KOPT-K1 (cell line): ENCODE measurements around the gene TSGA10IP.
A peak's percentile ranks its signal among the peaks of the same experiment; 100 is the strongest.
"Not testable (repeated sequence)": the region's sequence is repeated elsewhere in the genome, so short reads cannot be mapped to it uniquely, and the experiment has no call there.

Experiments
- H3K27ac ChIP-seq: fragments of 200-600 bp; sonication (generic); 2 replicates; pipeline ENCODE4 v1.5.1; 2016; ENCODE audit warnings: antibody characterized with exemption, mild to moderate bottlenecking, low read depth, low read length; ENCODE audit not compliant: poor library complexity, severe bottlenecking
- H3K36me3 ChIP-seq: fragments of 200-600 bp; sonication (generic); 2 replicates; pipeline ENCODE4 v1.5.1; 2017; ENCODE audit warnings: antibody characterized with exemption, mild to moderate bottlenecking, low read length, moderate library complexity; ENCODE audit not compliant: insufficient read depth
- H3K9me3 ChIP-seq: fragments of 200-600 bp; sonication (generic); 2 replicates; pipeline ENCODE4 v1.5.1; 2017; ENCODE audit warnings: antibody characterized with exemption, low read length, mild to moderate bottlenecking; ENCODE audit not compliant: insufficient read depth, poor library complexity, severe bottlenecking

Gene TSGA10IP

GRCh38 chr11:65927904-65928397 lies 17.3 kb upstream of the TSGA10IP start:
- H3K9me3 ChIP-seq: no peaks in the 10 kb centered on the region
- H3K27ac ChIP-seq: peak overlapping the region; percentile 96
- H3K36me3 ChIP-seq: peaks cover 19% of the 10 kb centered on the region

- Histone ChIP-seq H3K9me3 (no peaks in the 10 kb centered on the region), H3K27ac (peak overlapping the region; percentile 96), H3K36me3 (peaks cover 12% of the 10 kb centered on the region; the same call in 1 of the 2 replicates)
Observed at GRCh38 chr11:65928667-65929066, 16.6 kb upstream of the TSGA10IP start.

- Histone ChIP-seq H3K36me3 (no peaks in the 10 kb centered on the region), H3K9me3 (no peaks in the 10 kb centered on the region)
Observed at GRCh38 chr11:65931773-65932557, 13.3 kb upstream of the TSGA10IP start.

GRCh38 chr11:65932558-65932919 lies 12.7 kb upstream of the TSGA10IP start:
- no peaks in the 10 kb centered on the region for H3K9me3 ChIP-seq
- H3K36me3 ChIP-seq: no peaks in the 10 kb centered on the region
- H3K27ac ChIP-seq: no peak overlapping the region

More at GRCh38 chr11:65931773-65932557, 13.3 kb upstream of the TSGA10IP start:
- peak overlapping the region; percentile 37 for H3K27ac ChIP-seq

GRCh38 chr11:65934014-65934413 lies 11.3 kb upstream of the TSGA10IP start:
- no peaks in the 10 kb centered on the region for H3K9me3 ChIP-seq
- no peak overlapping the region for H3K27ac ChIP-seq
- H3K36me3 ChIP-seq: no peaks in the 10 kb centered on the region

- Histone ChIP-seq H3K36me3 (no peaks in the 10 kb centered on the region), H3K9me3 (no peaks in the 10 kb centered on the region)
Observed at GRCh38 chr11:65937766-65938165, 7.5 kb upstream of the TSGA10IP start.

GRCh38 chr11:65941720-65942310 lies 3.5 kb upstream of the TSGA10IP start:
- no peaks in the 10 kb centered on the region for H3K36me3 ChIP-seq
- no peaks in the 10 kb centered on the region for H3K9me3 ChIP-seq
- H3K27ac ChIP-seq: no peak overlapping the region

More at GRCh38 chr11:65937766-65938165, 7.5 kb upstream of the TSGA10IP start:
- no peak overlapping the region for H3K27ac ChIP-seq

GRCh38 chr11:65942531-65942930 lies 2.7 kb upstream of the TSGA10IP start:
- Histone ChIP-seq H3K9me3 (no peaks in the 10 kb centered on the region), H3K36me3 (no peaks in the 10 kb centered on the region), H3K27ac (no peak overlapping the region)

GRCh38 chr11:65944191-65944590 lies 1.1 kb upstream of the TSGA10IP start:
- Histone ChIP-seq H3K27ac (no peak overlapping the region), H3K36me3 (no peaks in the 10 kb centered on the region), H3K9me3 (no peaks in the 10 kb centered on the region)

- H3K9me3 ChIP-seq: no peaks in the 10 kb centered on the region
- H3K27ac ChIP-seq: no peak overlapping the region
- no peaks in the 10 kb centered on the region for H3K36me3 ChIP-seq
Observed at GRCh38 chr11:65944767-65945166, 513 bp upstream of the TSGA10IP start.

- Histone ChIP-seq H3K27ac (no peak overlapping the region), H3K36me3 (no peaks in the 10 kb centered on the region), H3K9me3 (no peaks in the 10 kb centered on the region)
Observed at GRCh38 chr11:65945941-65946558, 770 bp downstream of the TSGA10IP start.

GRCh38 chr11:65946655-65947054 lies 1.4 kb downstream of the TSGA10IP start:
- H3K36me3 ChIP-seq: no peaks in the 10 kb centered on the region
- no peaks in the 10 kb centered on the region for H3K9me3 ChIP-seq
- no peak overlapping the region for H3K27ac ChIP-seq

GRCh38 chr11:65947133-65947532 lies 1.9 kb downstream of the TSGA10IP start:
- H3K36me3 ChIP-seq: no peaks in the 10 kb centered on the region

GRCh38 chr11:65947603-65948125 lies 2.4 kb downstream of the TSGA10IP start:
- Histone ChIP-seq H3K36me3 (no peaks in the 10 kb centered on the region), H3K9me3 (no peaks in the 10 kb centered on the region), H3K27ac (no peak overlapping the region)

More at GRCh38 chr11:65947133-65947532, 1.9 kb downstream of the TSGA10IP start:
- Histone ChIP-seq H3K27ac (no peak overlapping the region), H3K9me3 (no peaks in the 10 kb centered on the region)

- H3K36me3 ChIP-seq, H3K9me3 ChIP-seq, H3K27ac ChIP-seq: not testable (repeated sequence)
Observed at GRCh38 chr11:65950711-65951110, 5.4 kb downstream of the TSGA10IP start.
